Activated CD4-positive, alpha-beta T cell treated with anti-CD3 and anti-CD28 coated beads for 48 hours (primary cell): Measurements from ENCODE around the gene RAB3GAP1.

Experiments
- DNase-seq: peaks from one replicate; pipeline ENCODE4 v3.0.0-alpha.2; 2020

RAB3GAP1 gene

DNA sequence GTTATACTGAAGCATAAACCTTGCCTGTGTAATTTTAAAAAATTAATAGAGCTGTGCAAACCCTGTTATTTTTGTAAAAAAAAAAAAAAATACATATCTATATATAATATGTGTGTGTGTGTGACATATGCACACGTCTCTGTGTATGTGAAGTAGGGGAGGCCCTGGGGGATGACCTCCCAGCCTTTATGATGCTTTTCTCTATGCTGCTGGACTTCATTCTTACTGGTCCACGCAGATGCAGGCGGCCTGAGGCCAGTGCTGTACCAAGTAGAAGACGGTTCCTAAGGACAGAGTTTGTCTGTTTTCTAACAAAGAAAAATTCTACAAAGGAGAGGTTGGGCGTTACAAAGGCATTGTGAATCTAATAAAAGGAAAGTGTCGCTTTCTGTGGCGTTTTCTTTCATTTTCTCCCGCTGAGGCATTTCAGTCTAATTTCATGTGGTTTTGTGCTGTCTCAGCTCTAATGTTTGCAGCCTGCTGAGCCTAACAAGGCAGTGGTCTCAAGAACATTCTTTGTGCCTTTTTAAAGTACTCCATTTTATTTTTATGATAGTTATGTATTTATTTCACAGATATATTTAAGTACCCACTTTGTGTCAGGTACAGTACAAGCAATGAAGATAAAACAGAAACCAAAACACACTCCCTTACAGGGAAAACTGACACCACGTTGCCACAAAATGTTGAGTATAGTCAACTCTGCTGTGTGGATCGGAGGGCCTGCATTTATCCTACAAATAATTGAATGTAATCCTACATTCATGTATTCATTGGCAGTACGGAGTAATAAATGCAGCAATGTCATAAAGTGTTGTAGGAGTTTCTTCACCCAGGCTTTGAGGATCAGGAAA is 118.0 kb downstream of the RAB3GAP1 start:
- DNase-seq, result no peak

DNA sequence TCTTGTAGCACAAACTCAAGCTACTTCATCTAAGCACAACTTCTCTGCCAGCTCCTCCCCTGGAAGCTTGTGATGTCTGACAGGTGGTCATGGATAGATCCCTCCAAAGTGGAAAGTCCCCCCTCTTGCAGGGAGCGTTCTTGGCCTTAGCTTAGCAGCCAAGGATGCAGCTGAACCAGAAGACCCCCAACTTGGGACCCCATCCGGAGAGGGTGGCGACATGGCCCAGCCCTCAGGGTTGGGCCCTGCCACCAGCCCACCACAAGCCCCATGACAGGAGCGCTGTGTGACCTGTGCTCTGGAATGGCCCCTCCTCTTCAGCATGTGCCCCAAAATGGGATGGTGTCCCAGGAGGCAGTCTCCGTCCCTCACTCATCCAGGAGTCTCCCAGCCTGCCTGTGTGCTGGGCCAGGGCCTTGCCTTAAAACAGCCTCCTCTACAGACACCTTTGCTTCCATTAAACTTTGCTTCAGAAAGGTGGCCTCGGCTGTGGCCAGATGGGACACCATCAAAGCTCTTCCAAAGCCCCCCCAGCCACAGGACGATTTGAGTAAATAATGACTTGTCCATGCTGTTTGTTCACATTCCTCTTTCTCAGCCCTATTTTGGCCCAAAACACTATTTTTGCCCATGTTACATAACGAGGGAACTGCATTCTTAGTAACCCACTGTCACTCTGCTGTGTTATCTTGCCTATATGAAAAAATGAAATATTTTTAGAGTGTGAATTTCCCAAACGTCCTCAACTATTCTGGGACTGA is 122.1 kb downstream of the RAB3GAP1 start:
- no peak for DNase-seq

DNA sequence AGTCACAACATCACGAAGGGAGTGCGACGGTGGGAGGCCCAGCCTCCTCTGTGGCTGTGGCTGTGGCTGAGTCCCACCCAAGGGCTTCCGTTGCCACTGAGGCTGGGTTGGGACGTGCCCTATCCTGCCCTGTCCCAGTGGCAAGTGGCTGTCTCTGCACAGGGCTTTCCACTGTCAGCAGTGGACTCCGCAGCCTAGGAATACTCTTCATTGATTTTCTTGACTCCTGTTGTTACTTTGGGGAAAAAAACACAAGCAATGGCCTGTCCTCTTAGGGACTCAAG is 122.7 kb downstream of the RAB3GAP1 start:
- no peak for DNase-seq

DNA sequence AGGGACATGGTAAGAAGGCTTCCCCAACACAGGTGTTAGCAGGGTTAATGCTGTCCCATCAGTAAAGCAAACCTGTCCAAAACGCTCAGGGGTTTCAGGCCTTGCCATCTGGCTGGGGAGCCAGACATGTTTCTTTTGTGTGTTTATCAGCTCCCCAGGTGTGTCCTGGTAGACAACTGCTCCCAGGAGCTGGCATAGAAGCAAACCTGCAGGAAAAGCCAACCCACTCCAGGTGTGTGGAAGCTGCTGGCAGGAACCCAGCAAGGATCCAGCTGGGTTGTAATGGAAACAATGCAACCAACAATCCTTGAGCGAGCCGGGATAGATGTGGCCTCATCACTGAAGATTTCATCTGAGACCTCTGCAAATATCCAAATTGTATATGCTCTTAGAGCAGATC is 123.1 kb downstream of the RAB3GAP1 start:
- no peak for DNase-seq

DNA sequence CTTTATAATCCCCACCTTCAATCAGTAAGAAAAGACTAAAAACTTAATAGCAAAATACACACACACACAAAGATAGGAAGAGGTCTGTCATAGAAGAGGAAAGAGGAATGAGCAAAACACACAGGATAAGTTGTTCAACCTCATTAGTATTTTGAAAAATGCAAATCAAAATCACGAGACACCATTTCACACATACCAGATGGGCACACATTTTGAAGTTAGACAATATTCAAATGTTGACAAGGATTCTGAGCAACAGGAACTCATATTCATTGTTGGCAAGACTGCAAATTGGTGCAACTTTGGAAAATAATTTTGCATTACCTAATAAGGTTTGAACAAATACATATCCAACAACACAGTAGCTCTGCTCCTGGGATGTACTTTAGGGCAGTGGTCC is 127.6 kb downstream of the RAB3GAP1 start:
- DNase-seq, result no peak

DNA sequence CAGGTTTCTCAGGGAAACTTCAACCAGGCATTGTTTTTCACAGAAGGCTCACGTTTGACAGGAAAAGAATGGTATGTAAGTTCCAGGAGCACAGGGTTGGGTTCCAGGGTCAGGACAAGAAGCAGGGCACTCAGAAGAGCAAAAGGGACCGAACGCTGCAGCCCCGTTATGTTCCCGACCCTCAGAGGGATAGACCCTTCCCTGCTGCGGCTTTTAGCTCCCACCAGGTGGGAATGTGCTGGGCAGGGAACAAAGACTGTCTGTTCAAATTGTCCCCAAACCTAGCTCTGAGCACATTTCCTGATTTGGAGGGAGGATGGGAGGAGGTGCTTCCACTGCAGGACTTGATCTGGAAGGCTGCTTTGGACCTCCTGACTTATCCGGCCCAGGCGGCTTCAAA is 130.1 kb downstream of the RAB3GAP1 start:
- no peak for DNase-seq

DNA sequence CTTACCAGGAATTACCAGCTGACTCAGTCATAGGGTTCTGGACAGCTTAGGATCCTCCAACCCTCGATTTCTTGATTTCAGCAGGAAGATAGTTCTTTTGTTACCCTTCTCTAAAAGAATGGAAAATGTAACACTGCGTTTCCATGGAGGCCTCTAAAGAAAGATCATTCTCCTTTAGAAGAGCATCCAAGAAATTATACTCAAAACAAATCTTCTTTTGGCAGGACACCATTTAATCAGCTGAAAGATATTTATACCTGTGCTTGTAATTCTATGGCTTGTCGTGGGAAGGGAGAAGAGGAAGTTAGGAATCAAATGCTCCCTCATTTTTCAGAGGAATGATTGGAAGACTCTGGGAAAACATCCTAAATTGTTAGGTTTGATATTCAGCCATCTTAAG is 130.5 kb downstream of the RAB3GAP1 start:
- DNase-seq, result no peak

DNA sequence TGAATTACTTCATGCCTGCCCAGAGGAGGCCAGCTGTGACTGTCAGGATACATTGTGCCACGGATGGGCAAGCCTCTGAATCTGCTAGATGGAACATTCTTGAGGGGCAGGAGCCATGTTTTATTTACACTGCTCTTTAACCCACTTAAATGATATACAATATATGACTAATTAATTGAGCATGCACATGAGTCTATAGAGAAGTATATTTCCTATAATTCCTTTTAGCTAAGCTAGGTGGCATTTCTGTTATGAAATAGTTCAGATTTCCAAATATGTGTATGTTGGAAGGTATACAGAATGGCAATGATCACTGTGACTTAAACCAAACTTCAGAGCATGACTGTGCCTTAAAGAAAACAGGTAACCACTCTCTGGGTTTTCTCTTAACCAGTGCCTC is 131.7 kb downstream of the RAB3GAP1 start:
- no peak for DNase-seq

DNA sequence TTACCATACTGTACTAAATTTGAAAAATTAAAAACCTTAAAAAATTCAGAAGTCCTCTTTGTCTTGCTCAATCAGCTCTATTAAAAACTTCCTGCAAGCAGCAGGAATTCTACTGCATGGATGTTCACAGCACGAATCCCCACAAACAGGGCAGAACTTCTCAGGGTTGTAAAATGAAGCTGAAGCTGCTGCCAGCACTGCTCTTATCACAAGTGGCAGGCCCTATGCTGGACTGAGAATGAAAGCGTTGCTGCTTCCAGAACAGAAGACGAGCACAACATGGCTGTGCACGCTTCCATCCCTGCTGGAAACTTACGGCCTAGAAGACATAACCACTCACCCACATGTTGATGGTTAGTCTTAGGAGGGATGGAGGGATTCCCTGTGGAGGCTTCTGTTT is 134.0 kb downstream of the RAB3GAP1 start:
- no peak for DNase-seq

DNA sequence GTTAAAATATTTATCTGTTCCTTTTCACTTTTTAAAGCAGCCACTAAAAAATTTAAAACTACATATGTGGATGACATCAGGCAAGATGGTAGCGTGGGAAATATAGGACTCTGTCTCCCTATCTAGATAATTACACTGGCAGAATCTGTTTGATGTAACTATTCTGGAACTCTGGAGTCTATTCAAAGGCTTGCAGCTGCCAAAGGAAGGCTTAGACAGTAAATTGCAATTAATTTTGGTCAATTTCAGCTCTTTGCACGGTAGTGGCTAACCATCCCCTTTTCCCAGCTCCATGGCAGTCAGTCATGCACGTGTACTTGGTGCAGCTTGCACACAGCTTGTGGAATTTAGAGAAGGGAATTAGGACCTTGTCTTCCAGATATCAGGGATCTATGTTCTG is 135.2 kb downstream of the RAB3GAP1 start:
- DNase-seq, result no peak

DNA sequence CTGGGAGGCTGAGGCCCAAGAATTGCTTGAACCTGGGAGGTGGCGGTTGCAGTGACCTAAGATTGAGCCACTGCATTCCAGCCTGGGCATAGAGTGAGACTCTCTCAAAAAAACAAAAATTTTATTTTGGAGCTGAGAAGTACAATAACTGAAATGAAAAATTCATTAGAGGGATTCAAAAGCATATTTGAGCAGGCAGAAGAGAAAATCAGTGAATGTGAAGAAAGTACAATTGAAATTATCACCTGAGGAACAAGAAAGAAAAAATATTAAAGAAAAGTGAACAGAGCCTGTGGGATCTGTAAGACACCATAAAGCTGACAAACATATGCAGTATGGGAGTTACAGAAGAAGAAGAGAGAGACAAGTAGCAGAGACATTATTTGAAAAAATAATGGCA is 137.1 kb downstream of the RAB3GAP1 start:
- DNase-seq, result no peak

DNA sequence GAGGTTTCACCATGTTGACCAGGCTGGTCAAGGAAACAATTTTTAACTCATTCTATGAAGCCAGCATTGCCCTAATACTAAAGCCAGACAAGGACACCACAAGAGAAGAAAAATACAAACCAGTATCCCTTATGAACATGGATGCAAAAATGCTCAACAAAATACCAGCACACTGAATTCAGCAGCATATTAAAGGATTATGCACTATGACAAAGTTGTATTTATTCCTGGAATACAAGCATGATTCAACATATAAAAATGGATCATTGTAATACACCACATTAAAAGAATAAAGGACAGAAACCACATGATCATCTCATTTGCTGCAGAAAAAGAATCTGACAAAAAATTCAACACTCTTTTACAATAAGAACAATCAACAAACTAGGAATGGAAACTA is 138.7 kb downstream of the RAB3GAP1 start:
- no peak for DNase-seq

DNA sequence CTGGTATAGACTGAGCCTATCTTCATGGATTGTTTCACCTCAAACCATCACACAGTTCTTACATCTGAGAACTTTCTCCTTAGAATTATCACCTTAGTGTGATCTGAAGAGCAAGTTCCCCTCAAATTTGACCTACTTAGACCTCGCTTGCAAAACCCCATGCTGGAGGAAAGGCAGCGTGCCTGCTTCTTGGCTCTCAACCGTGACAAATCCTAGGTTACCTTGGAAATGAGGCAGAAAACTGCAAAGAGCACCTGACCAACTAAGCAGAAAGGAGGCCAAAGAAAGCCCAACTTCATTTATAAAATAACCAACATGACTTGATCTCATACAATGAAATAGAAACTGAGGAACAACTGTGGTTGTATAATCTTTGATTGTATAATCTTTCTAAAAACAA is 146.4 kb downstream of the RAB3GAP1 start:
- no peak for DNase-seq

DNA sequence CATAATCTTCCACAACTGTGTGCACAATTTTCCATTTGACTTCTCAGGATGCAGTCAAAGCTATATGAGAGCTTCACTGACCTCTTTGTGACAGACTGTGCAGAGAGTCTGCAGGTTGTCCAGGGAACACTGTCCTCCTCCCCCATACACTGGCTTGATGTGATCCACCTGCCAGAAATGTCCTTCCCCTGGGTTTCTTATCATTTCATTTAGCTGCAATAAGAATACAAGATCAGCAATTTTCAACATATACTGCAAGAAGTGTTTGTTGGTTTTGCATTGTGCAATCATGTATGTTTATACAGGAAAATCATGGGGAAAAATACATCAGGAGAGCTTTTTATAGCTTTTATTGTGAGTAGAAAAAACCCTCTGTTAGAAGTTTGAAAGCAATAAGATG is 150.7 kb downstream of the RAB3GAP1 start:
- DNase-seq, result no peak

DNA sequence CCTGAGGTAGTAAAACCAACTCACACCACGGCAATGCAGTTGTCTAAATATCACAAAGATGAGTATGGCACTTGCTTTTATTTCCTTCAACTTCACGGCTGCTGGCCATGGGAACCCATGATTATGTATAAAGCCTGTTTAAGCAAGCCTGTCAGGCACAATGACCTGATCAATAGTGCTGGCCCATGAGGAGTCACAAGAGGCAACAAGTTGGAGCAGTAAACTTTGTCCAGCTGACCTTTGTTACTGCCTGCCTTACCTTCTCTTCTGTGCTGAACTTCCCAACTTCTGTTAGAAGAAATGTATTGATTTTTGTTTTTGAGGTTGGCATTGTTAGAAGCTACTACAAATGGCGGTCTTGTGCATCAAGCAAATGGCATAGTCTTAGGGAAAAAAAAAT is 151.9 kb downstream of the RAB3GAP1 start:
- DNase-seq, result no peak

DNA sequence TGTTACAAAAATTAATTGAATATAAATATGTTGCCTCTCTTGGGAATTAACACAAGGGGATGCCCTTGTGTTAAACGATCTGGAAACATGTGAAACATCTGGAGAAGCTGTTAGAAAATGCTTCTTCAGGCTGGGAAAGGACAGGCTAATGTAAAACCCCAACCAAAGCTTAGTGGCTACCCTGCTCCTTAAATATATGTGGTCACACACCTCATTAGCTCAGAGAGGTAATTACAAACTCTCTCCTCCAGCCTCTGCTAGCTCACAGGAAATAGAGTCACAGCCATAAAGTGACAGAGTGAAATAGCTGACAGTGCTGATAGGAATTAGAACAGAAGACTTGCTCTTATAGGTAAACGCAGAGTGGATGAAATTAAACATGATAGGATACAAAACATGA is 155.9 kb downstream of the RAB3GAP1 start:
- DNase-seq, result no peak

DNA sequence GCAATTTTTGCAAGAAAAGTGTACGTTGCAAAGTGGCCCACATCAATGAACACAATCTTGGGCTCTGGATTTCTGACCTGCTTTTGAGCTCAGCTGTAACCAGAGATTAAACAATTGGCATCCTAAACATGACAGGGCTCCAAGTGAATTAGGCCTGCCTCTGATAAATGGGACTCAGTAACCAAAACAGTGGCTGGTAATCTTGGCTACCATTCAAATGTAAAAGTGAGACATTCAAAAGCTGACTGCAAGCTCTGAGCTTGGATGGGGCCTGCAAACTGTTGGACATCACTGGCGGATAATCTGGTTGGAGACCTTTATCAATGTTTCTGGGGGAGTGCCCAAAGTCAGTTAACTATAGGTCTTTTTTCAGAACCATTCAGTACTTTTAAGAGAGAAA is 160.7 kb downstream of the RAB3GAP1 start:
- no peak for DNase-seq

DNA sequence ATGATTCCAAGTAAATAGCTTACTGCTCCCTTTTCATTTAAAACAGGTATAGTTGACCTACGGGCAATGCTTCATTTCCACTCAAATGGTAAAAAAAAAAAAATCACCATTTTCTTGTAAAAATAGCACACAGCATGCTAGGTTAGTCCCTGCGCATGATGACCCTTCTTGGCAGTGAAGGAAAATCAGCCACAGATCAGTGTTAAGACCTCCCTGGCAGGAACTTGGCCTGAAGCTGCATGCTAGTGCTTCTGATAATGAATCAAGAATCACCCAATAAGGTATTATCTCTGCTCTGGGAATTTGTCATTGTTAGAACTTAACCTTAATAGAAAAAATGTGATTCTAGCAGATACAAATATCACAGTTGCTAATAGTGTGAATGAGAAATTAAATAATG is 166.3 kb downstream of the RAB3GAP1 start:
- no peak for DNase-seq

DNA sequence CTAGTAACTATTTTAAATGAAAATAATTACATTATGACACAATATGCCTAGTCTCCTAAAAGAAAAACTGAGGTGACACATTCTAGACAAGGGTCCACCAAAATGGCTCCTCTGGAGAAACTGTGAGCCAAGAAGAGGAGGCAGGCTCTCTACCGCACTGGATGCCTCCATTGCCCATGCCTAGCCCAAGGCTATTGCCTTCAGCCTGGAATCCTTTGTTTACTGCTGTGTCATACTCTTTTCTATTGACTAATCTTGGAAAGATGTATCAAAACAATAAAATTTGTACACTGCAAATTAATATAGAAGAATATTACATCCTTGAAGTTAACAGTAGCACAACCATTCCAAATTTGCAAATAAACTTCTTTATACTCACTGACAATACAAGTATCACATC is 167.1 kb downstream of the RAB3GAP1 start:
- no peak for DNase-seq
